B cell (primary cell): ENCODE results near the gene TAF6. TPM values are rescaled to one million over a fixed set of nuclear protein-coding genes. Genes with fewer than 3 reads are reported as not detected.

Source experiments
- ATAC-seq: fragments of 200-7000 bp; cut with Tn5 transposase; one replicate; pipeline ENCODE4 v1.10.0; 2021; ENCODE audit warnings: low read depth, mild to moderate bottlenecking, moderate number of reproducible peaks, moderate library complexity
- CTCF ChIA-PET: fragments of 350-600 bp; sonication (Branson Sonifier 250); formaldehyde crosslinking; loops from one replicate; lab custom pipeline; 2021; ENCODE audit warnings: antibody characterized with exemption, inconsistent platforms; lab: Charles Lee
- POLR2A ChIA-PET: fragments of 350-600 bp; sonication (Branson Sonifier 250); formaldehyde crosslinking; loops from one replicate; lab custom pipeline; 2021; ENCODE audit warnings: antibody characterized with exemption; lab: Charles Lee
- DNase-seq: peaks from one replicate; pipeline ENCODE4 v3.0.0; 2013
- H2AFZ ChIP-seq: 2 replicates; pipeline ENCODE4 v1.6.1; 2012; ENCODE audit warnings: mild to moderate bottlenecking, low read depth, low read length; ENCODE audit not compliant: insufficient read depth, poor library complexity, severe bottlenecking
- H3K27ac ChIP-seq, 2 donors: 1 replicate in 1 of 2; 2 replicates in 1 of 2; pipeline ENCODE4 v1.5.1; 2012 to 2013; ENCODE audit warnings: low read length in 2 of 2, mild to moderate bottlenecking in 2 of 2, moderate library complexity in 1 of 2
- H3K27me3 ChIP-seq, 4 experiments: fragments of 200-600 bp in 1 of 4; sonication (generic) in 1 of 4; replicated peaks in 1 of 4; 1 replicate in 2 of 4; 2 replicates in 2 of 4; pipeline versions ENCODE4 v1.6.1 to v1.7.0; 2013 to 2016; ENCODE audit warnings: low read length in 3 of 4, mild to moderate bottlenecking in 2 of 4, mixed read lengths in 1 of 4, moderate library complexity in 1 of 4; ENCODE audit not compliant: insufficient read depth in 4 of 4, control insufficient read depth in 3 of 4; ENCODE audit errors: control extremely low read depth in 1 of 4
- H3K36me3 ChIP-seq, 2 experiments: replicated peaks in 1 of 2; 1 replicate in 1 of 2; 2 replicates in 1 of 2; pipeline versions ENCODE4 v1.6.1 to v1.7.1; 2013; ENCODE audit warnings: low read length in 1 of 2; ENCODE audit not compliant: insufficient read depth in 2 of 2, control insufficient read depth in 1 of 2; ENCODE audit errors: control extremely low read depth in 1 of 2, extremely low read depth in 1 of 2
- H3K4me1 ChIP-seq, 2 donors: fragments of 200-600 bp in 1 of 2; sonication (generic) in 1 of 2; 1 replicate in 1 of 2; 2 replicates in 1 of 2; pipeline versions ENCODE4 v1.5.1 to v1.6.1; 2013 to 2017; ENCODE audit warnings: low read length in 2 of 2; ENCODE audit not compliant: control insufficient read depth in 2 of 2, insufficient read depth in 2 of 2
- H3K4me2 ChIP-seq: replicated peaks from 2 replicates; pipeline ENCODE3; 2012; ENCODE audit warnings: mild to moderate bottlenecking, low read depth, low read length; ENCODE audit not compliant: poor library complexity, severe bottlenecking
- H3K4me3 ChIP-seq, 5 experiments: fragments of 200-600 bp in 1 of 5; sonication (generic) in 1 of 5; 1 replicate in 3 of 5; 2 replicates in 2 of 5; pipeline versions ENCODE4 v1.5.1 to v1.7.0; 2011 to 2016; ENCODE audit warnings: low read length in 4 of 5, mild to moderate bottlenecking in 4 of 5, low read depth in 2 of 5, control low read depth in 1 of 5, moderate library complexity in 1 of 5; ENCODE audit not compliant: insufficient read depth in 1 of 5; ENCODE audit errors: control extremely low read depth in 1 of 5, extremely low read depth in 1 of 5
- H3K79me2 ChIP-seq: fragments of 200-600 bp; sonication (generic); one replicate; pipeline ENCODE4 v1.6.0; 2016; ENCODE audit warnings: low read length; ENCODE audit not compliant: control insufficient read depth, insufficient read depth
- H3K9ac ChIP-seq: fragments of 200-600 bp; sonication (generic); 2 replicates; pipeline ENCODE4 v1.6.1; 2017; ENCODE audit warnings: mild to moderate bottlenecking, low read length, moderate library complexity
- H3K9me3 ChIP-seq, 3 donors: one replicate each; pipeline versions ENCODE4 v1.6.1 to v1.7.1; 2013; ENCODE audit warnings: low read length in 2 of 3; ENCODE audit not compliant: control insufficient read depth in 2 of 3, insufficient read depth in 1 of 3; ENCODE audit errors: control extremely low read depth in 1 of 3
- H4K20me1 ChIP-seq: 2 replicates; pipeline ENCODE4 v1.6.0; 2012; ENCODE audit warnings: mild to moderate bottlenecking, low read length; ENCODE audit not compliant: insufficient read depth, control insufficient read depth, poor library complexity, severe bottlenecking
- H3K27ac Mint-ChIP-seq: one replicate; pipeline ENCODE4 v1.8.0; 2021; ENCODE audit warnings: mixed read lengths
- H3K27me3 Mint-ChIP-seq: one replicate; pipeline ENCODE4 v1.8.0; 2021; ENCODE audit warnings: mixed read lengths
- H3K4me1 Mint-ChIP-seq: one replicate; pipeline ENCODE4 v1.8.0; 2021; ENCODE audit warnings: mixed read lengths
- H3K4me3 Mint-ChIP-seq: one replicate; pipeline ENCODE4 v1.8.0; 2021; ENCODE audit warnings: mixed read lengths
- H3K9me3 Mint-ChIP-seq: one replicate; pipeline ENCODE4 v1.8.0; 2022; ENCODE audit warnings: mixed read lengths; ENCODE audit not compliant: insufficient read depth
- EZH2 ChIP-seq: IDR thresholded peaks from 2 replicates; pipeline ENCODE4 v1.6.1; 2012; ENCODE audit warnings: borderline replicate concordance, low read depth, mild to moderate bottlenecking, moderate library complexity, low read length; ENCODE audit not compliant: insufficient read depth, poor library complexity, severe bottlenecking
- WGBS: methylation state at CpG from one replicate; pipeline ENCODE4 v1.1.5; 2013; ENCODE audit warnings: missing lambda C conversion rate; ENCODE audit not compliant: insufficient coverage; 5-methylcytosine and 5-hydroxymethylcytosine counted together
- intact Hi-C: fragments of 100-400 bp; cut with micrococcal nuclease; formaldehyde crosslinking; loops from one replicate; pipeline ENCODE4 v1.10.0; 2022
- polyA plus RNA-seq: library from polyadenylated mRNA; depleted of rRNA; stranded (reverse); fragments of >200 nt; gene quantifications from 2 replicates; pipeline ENCODE4 v1.2.3, GENCODE V29; 2012
- total RNA-seq, 2 donors: library from RNA; stranded (reverse); fragments of 120-200 nt in 1 of 2; gene quantifications; 1 replicate in 1 of 2; 2 replicates in 1 of 2; pipeline versions ENCODE4 v1.2.3 to v1.2.4, GENCODE V29; 2013 to 2022
- TF ChIP-seq, protein P1 (sequence below): fragments of 200-600 bp; IDR thresholded peaks from one replicate; pipeline ENCODE4 v1.8.0; 2022; ENCODE audit warnings: antibody characterized with exemption, mild to moderate bottlenecking

Gene TAF6
- total and polyA plus RNA-seq, 2 donors (not counting 1 experiment from before 2014, with no cell fraction given), result 48.3 to 65.8 TPM

DNA sequence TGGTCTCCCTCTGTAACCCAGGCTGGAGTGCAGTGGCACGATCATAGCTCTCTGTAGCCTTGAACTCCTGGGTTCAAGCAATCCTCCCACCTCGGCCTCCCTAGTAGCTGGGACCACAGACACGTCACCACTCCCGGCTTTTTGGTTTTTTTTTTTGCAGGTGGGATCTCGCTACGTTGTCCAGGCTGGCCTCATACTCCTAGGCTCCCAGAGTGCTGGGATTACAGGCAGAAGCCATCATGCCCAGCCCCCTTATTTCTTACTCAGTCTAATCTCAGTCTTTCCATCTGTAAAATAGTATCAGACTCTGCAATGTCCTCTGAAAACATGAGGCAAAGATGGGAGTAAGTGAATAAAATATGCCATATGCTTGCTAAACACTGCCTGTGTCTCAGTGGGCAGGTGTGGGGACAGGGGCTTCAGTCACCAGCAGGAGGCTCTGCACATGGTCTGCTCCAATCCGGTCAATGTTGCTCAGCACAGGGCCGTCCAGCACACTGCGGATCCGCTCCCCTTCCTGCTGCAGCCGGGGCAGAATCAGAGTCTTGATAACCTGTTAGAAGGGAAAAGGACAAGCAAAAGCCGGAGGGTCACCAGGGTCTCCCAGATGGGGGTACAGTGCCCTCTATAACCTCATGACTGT is 9.5 kb downstream of the TAF6 start:
- 89% methylated on average over 11 of the region's 12 CpGs for WGBS
- H2AFZ ChIP-seq, result no peak overlapping the region

DNA sequence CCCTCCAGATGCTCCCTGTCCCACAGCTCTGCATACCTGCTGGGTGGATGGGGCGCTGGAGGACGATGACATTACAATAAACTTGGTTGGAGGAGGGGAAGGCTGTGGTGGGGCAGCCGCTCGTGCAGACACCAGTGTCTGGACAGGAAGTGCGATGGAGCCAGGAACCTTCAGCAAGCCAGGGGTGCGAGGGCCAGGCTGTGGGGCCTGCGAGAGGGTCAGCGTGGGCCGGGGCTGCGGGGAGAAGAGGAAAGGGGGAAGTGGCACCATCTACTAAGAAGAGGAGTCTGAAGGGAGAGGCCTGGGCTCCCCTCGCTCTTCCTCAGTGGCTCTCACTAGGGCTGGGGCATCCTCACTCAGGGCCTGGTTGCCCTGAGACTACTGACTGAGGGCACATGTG is 11.3 kb downstream of the TAF6 start:
- Histone ChIP-seq H3K27me3 (no peaks in the 10 kb centered on the region), H3K4me3 (no peak overlapping the region), H3K79me2 (no peaks in the 10 kb centered on the region), H3K27ac (no peak overlapping the region), H3K4me2 (no peak overlapping the region), H3K36me3 (peaks cover 0 to 44% of the 10 kb centered on the region in 2 experiments), H2AFZ (no peak overlapping the region), H3K9ac (no peak overlapping the region), H4K20me1 (no peaks in the 10 kb centered on the region), H3K9me3 (no peaks in the 10 kb centered on the region), H3K4me1 (no peaks in the 10 kb centered on the region)
- Mint-ChIP-seq H3K4me3 (no peak overlapping the region), H3K9me3 (no peaks in the 10 kb centered on the region), H3K27me3 (no peaks in the 10 kb centered on the region), H3K4me1 (peaks cover 2% of the 10 kb centered on the region), H3K27ac (no peak overlapping the region)
- intact Hi-C loops, result no loop called here
- ChIA-PET POLR2A (no interaction called here), CTCF (no interaction called here)
- DNase-seq (no peak), ATAC-seq (no peak)
- 87% methylated on average over 11 of the region's 11 CpGs for WGBS
- TF ChIP-seq, protein P1, sequence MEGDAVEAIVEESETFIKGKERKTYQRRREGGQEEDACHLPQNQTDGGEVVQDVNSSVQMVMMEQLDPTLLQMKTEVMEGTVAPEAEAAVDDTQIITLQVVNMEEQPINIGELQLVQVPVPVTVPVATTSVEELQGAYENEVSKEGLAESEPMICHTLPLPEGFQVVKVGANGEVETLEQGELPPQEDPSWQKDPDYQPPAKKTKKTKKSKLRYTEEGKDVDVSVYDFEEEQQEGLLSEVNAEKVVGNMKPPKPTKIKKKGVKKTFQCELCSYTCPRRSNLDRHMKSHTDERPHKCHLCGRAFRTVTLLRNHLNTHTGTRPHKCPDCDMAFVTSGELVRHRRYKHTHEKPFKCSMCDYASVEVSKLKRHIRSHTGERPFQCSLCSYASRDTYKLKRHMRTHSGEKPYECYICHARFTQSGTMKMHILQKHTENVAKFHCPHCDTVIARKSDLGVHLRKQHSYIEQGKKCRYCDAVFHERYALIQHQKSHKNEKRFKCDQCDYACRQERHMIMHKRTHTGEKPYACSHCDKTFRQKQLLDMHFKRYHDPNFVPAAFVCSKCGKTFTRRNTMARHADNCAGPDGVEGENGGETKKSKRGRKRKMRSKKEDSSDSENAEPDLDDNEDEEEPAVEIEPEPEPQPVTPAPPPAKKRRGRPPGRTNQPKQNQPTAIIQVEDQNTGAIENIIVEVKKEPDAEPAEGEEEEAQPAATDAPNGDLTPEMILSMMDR, result no peak
- TF ChIP-seq EZH2, result no peak

More for the DNA sequence above, 9.5 kb downstream of the TAF6 start:
- Mint-ChIP-seq H3K4me1 (no peaks in the 10 kb centered on the region), H3K27me3 (no peaks in the 10 kb centered on the region), H3K27ac (no peak overlapping the region), H3K9me3 (no peaks in the 10 kb centered on the region), H3K4me3 (no peak overlapping the region)
- Histone ChIP-seq H3K9me3 (no peaks in the 10 kb centered on the region), H3K4me3 (no peak overlapping the region), H3K4me2 (no peak overlapping the region), H3K36me3 (peaks cover 0 to 54% of the 10 kb centered on the region in 2 experiments), H3K9ac (no peak overlapping the region), H3K79me2 (peaks cover 3% of the 10 kb centered on the region), H3K27ac (no peak overlapping the region), H3K27me3 (no peaks in the 10 kb centered on the region), H4K20me1 (no peaks in the 10 kb centered on the region), H3K4me1 (no peaks in the 10 kb centered on the region)
- ATAC-seq (no peak), DNase-seq (no peak)
- intact Hi-C loops, result no loop called here
- ChIA-PET CTCF (no interaction called here), POLR2A (no interaction called here)
- no peak for TF ChIP-seq EZH2
- TF ChIP-seq, protein P1, result no peak
